HG03280 (cell line): ENCODE results near the gene MOB3B.

Experiments used
- ATAC-seq: cut with Tn5 transposase; IDR thresholded peaks from one replicate; pipeline ENCODE4 v1.9.1; 2021; ENCODE audit warnings: mild to moderate bottlenecking, moderate library complexity; ENCODE audit not compliant: unreplicated experiment

The MOB3B gene

DNA sequence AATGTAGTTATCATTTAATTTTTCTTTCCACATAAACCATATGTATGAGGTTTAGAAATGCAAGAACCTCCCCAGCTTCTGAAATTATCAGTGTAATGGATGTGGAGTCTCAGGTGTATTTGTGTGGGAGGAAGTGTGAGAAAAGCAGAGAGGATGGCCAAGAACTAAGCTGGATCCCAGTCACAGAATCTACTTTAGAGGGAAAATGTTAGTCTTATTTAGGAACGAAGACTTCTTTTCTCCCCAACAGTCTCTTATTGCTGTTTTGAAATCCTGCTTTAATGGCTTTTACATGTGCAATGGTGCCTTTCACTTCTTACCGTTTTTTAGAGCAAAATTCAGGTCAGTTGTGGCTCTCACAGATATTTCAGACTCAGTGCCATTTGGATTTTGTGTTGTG lies 235.6 kb downstream of the MOB3B start:
- no peak for ATAC-seq

DNA sequence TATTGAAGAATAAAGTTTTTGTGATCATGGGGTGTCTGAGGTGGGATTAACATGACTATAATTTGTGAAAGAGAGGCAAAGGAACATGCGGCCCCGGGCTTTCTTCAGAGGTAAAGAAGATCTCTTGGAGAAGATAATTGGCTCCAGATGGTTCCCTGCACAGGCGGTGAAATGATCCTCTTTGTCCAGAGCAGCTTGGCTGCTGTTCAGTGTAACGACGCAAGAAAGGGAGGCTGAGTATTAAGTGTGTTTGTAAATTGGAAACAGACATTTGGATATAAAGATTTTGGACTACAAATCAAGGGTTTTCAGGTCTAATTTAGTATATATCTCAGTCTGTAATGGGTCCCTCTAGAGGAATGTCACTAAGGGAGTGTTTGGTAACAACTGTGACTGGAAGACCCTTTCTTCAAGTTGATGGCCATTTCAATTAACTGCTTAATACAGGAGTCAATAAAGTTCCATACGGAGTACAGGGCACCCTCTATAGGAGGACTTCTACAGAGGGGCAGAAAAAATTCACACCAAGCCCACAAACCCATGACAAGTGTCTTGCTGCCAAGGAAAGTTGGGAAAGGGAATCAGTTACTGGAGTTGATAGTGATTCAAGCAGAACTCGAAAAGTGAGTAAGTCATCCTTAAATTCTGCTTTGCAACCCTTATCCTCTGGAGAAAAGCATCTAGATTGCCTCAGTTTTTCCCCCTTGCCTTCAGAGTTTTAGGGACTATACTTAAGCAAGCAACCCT lies 236.8 kb downstream of the MOB3B start:
- ATAC-seq = no peak

DNA sequence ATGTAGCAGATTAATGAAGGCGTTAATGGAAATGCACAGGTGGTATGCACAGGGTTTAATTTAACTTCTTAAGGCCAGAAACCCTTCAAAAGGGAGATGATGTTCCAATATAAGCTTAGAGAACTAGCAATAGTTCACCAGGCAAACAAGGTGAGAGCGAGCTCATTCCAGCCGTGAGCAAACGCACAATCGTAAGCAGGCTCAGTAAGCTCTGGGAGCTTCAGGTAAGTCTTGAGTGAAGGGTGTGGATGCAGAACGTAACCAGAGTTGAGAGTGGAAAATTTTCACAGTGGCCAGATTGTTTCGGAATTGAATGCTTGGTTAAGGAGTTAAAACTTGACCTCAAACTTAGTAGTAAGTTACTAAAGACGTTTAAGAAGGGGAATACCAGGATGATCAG lies 238.3 kb downstream of the MOB3B start:
- no peak for ATAC-seq

DNA sequence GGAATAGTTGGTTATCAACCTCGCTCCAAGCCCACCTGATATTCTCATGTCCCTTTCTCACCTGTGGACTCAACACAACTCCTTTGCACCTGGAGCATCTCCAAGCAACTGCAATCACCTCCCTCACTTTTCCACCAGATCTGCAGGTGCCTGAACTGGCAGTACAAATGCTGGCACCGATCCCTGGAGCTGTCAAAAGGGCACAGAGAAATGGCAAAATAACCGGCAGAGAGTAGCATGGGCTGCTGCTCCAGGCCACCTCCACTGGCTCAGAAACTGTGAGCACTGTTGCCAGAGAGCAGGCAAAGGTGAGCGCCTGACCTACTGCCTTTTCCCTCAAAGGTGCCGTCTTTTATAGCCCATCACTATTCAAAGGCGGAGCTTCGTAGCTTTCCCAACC lies 247.3 kb downstream of the MOB3B start:
- no peak for ATAC-seq

DNA sequence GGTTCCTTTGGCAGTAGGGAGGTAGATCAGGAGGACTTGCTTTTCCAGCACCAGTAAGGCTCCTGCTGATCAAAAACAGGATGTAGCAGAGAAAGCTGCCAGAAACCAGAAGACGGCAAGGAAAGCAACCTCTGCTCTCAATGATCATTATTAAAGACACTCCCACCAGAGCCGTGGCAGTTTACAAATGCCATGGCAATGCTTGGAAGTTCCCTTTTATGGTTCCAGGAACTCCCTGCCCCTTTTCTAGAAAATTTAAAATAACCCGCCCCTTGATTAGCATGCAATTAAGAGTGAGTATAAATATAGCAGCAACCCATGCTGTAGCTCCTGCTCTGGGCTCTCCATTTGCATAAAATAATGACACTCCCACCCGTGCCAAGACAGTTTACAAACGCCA lies 248.8 kb downstream of the MOB3B start:
- ATAC-seq = no peak

DNA sequence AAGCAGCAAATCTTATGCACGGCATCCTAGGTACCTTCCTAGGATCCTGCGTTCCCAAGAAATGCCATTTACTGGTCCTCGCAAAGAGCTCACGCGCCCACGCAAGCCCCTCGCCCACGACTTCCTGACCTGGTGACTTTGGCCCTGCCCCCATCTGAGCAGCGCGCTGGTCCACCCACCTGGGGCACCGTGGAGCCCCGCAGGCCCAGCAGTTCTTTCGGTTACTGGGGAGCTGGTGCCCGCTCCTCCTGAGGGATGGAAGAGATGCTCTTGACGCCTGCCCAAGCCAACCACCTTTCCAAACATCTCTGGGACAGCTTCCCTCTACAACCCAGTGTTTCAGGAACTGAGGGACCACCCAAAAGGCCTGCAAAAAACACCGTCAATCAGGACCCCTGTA lies 249.4 kb downstream of the MOB3B start:
- no peak for ATAC-seq

DNA sequence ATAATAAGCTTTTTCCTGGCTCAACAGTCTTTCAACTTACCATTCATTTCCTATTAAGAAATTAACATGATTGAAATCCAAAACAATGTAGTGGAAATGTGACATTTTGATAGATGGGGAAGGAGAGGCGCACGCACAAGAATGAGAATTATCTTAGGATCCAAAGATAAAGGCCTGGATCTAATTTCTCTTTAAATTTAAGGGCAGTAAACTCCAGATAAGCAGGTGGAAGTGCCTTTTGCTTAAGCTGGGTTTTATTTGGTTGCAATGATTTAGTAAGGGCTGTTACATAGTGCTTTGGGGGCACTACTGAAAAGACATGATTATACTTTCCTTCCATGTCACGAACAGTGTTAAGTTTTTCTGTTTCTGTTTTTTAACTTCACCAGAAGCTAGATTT lies 250.0 kb downstream of the MOB3B start:
- ATAC-seq = no peak

DNA sequence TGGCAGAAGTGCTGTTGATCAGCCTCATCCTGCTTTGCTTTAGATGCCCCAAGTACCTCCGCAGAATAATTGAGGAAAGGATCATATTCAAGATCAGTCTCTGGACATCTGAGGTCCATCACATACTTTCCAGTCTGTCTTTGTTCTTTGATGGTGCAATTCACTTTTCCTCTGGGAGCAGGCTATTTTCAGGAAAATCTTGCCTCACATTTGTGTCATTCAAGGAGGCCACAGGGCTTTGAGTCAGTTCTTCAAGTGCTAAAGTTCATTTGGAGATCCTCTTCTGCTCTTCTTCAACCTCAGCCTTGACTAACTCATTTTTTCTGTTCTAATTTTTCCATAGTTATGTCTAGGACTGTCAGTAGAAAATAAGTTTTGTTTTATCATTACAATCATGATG lies 251.2 kb downstream of the MOB3B start:
- ATAC-seq = no peak

DNA sequence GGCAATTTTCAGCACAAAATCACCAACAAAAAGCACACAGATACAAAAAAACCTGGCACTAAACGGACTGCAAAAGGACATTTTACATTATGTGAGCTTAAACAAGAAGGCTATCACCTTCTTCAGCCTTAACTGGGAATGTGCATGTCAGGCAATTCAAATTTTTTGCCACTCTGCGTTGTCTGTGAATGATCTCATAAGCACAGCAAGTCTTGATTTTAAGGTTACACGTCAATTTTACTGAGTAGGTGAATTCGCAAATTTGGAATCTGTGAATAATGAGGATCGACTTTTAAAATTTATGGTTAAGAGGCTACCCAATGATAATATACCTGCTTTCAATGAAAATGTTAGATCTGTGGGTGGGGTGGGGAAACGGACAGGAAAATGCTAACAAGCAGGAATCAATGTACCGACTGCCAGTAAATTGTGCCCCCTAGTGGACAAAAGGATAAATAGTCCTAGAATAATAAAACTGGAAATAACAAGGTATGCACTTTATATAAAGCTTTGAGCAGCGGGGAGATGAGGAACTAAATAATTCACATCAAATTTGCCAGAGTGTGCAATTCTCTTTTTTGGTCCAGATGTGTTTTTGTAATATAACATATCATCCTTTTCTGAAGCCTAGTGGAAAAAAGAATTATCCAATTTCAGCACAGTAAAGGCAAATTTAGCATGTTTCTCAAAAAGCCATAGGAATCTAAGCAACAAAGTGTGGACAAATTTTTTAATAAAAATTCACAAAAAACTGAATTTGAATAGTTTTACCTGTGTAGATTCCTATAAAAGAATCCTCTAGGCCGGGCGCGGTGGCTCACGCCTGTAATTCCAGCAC lies 253.2 kb downstream of the MOB3B start:
- no peak for ATAC-seq
